MV-4-11 (cell line): ENCODE data around the gene HDAC11.
A peak's percentile ranks its signal among the peaks of the same experiment; 100 is the strongest.

ENCODE experiments used
- DNase-seq: peaks from one replicate; lab custom pipeline; 2025; lab: John Stamatoyannopoulos, UW

Gene HDAC11

DNA sequence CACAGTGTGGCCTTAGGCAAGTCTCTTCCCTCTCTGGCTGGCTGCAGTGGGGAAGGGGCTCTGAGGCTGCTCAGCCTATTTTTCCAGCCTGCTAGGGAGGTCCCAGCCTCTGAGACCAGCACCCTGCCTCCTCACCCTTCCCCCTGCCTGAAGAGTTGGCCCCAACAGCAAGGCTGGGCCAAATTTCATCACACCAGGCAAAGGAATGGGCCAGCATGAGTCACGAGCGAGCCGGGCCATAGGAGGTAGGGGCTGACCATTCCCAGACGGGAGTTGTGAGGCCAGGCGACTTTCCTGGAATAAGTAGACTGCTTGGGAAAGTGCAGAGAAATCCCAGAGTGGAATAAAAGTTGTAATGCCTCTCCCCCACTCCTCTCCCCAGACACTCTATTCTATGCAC is 63.1 kb downstream of the HDAC11 start:
- no peak for DNase-seq

DNA sequence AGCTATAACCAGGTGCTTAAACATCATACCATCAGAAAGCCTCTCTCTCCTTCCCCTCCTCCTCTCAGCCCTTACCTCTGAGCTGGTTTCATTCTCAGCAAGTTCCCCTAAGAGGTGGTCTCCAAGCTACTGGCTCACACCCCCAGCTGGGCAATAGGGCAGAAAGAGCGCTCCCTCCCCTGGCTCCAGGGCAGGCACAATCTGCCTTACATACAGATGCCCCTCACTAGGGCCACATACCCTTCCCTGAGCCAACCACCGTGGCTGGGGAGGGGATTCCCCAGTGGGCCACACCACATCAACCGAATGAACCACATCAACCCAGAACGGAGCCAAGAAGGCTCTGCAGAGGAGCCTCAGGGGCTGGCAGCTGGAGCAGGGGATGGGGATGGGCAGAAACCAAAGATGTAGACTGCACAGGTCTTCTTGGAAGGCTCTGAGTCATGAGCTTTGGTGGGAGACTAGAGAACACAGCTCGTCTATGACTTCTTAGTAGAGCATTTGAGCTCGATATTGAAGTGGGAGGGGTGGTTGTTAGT is 64.3 kb downstream of the HDAC11 start:
- DNase-seq, result no peak

DNA sequence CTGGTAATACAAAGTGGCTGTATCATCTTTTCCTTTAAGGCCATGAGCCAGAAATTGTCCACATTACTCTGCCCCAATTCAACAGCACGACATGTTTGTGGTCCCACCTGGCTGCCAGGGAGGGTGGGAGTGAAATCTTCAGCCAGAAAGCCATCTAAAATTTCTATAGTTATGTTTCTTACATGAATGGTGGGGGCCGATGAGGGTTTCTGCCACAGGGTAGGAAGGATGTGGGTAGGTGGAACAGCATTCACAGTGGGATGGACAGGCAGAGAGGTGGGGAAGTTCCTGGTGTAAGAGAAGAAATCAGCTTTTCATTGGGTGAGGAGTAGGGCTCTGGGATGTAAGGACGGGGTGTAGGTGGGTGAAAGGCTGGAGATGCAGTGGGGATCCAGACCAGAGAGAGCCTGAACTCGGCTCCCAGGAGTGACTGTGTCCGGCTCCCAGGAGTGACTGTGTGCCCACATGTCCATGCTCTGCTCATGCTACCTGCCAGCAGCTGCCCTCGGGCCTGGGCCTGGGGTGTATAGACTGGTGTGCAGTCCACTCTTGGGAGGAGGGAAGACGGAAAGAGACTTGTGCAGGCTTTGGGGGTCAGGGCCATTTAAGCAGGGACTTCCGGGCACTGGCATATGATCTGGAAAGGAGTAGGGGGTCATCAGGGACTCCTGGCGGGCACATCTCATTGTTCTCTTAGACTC is 65.0 kb downstream of the HDAC11 start:
- no peak for DNase-seq

DNA sequence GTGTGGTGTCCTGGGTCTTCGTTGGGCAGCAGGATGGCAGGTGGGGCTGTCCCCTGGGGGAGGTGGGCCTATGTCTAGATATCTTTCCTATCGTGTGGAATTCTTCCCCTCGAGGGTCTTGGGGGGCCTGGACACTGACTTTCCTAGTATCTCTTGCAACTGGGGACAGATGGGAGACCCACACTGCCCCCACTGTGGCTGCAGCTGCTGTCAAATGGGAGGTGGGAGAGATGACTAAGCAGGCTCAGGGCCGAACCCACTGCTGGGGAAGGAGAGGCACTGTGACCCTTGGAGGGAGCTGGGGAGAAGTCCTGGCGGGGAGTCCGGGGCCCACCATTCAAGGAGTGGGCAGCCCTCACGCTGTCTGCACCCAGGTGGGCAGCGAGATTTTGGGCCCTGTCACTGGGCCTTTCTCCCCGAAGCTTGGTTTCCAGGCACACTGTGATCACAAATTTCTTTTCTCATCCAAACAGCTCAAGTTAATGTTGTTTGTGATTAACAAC is 65.9 kb downstream of the HDAC11 start:
- DNase-seq, result no peak

DNA sequence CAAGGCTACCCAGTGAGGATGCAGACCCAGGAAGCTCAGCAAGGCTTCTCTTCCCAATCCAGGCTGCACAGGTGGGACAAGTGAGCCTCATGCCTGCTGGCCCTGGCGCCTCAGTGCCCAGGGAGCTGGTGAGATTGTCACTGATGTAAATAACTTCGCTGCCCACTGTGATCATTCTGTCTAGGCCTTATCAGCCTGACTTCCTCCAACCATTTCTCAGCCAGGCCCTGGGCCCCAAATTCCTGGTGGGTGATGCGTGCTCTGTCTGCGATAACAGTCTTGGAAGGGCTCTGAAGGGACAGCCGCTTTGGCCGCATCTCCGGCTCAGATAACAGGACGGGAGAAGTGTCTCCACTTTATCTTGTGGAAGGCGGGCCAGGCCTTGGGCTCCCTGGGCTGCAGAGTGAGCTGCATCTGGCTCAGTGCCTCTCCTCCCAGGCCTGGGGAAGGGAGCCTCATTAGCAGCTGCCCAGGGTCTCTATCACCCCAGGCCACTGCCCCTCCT is 66.6 kb downstream of the HDAC11 start:
- DNase-seq, result no peak

DNA sequence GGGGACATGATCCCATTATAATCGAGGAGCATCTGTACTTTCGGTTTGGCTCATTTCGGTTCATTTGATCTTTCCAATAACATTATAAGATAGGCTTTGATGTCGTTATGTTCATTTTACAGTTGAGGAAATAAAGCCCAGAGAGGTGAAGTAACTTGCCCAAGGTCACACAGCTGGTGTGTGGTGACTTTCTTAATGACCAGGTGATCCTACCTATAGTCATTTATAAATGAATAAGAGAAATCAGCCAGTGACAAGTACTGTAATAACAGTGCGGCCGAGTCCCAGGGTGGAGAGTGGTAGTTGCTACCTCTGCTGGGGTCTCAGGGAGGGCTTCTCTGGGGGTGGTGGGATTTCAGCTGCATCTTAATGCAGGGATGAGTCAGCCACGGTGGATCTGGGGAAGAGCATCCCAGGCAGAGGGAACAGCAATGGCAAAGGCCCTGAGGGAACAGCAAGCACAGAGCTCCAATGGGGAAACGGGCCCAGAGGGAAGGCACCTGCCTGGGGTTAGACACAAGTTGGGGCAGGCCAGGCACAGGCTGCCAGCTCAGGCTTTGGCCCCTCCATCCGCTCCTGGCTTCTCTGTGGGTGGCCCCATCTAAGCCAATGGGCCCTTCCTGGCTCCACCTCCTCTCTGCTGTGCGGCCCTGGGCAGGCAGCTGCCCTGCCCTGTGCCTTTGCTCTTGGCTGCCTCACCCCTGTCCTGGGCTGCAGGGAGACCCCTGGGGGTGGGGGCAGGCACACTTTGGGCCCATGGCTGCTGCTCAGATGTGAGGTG is 67.7 kb downstream of the HDAC11 start:
- no peak for DNase-seq

DNA sequence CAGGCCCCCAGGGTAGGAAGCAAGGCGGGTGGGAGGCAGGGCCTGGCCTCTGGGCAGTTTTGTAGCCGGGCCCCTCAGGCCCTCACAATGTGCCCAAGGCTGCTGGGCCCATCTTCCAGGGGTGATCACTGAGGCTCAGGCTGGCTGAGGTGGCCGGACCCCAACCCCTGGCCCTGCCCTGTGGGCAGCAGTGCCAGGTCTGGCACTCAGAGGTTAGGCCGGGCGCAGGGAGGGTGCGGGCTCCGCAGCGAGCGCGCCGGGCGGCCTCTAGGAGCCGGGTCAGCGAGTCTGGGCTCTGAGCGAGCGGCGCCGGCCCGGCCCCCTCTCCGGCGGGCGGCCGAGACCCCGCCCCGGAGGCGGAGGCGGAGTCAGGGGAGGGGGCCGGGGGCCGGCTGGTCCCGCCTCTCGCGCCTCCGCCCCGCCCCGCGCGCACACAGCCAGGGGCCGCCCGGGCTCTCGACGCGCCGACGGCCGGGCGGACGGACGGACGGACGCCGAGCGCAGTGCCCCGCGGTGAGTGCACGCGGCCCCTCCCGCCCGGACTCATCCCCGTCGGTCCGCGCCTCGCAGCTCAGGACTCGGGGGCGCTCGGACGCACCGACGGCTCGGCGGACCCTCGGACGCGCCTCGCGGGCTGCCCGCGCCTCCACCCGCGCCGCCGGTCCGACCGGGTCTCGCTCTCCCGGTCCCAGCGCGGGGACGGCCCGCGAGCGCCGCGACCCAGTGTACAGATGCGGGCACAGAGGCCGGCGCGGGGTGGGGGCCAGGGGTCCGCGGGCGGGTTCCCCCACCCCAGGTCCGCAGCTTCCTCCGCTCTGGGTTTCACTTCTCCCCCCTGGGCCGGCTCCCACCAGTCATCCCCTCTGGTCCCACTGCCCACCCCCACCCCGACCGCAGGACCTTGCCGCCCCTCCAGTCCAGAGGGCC is 68.9 kb downstream of the HDAC11 start, which contains the start of gene FBLN2:
Gene FBLN2 (plus strand): TSS at position 430 of the 927 bp plus-strand sequence. CDS start 21,231 bp downstream, outside the sequence.
- no peak for DNase-seq

DNA sequence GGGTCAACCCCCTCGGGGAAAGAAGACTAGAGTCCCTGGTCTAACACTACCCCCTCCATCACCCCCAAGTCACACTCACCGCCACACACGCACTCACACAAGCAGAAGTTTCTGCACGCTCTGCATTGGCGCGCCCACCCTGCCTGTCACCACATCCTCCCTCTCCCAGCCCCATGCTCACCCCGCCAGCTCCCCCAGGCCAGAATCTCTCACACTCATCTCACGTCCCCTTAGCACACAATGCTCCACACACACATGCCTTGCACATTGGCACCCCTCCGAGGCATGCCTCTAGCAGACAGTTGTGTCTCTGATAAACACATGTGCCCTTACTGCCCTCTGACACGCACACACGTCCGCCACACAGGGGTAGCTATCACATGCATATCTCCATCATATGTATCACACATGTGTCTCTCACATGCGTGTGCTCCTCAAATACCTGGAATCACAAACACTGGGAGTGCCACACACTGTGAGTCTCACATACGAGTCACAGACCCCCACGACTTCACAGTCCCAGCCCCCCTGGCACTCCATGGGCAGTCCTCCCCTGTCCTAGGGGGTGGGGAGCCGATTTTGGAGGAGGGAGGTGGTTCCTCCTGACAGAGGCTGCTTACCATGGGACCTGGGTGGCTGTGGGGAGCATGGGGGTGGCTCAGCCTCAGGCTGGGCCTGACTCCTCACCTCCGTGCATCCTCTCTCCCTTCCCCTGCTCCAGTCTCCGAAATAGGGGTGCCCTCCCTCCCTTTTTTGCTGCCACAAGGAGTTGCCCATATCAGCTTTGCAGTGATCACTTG is 69.7 kb downstream of the HDAC11 start:
- DNase-seq, result peak; percentile 10

DNA sequence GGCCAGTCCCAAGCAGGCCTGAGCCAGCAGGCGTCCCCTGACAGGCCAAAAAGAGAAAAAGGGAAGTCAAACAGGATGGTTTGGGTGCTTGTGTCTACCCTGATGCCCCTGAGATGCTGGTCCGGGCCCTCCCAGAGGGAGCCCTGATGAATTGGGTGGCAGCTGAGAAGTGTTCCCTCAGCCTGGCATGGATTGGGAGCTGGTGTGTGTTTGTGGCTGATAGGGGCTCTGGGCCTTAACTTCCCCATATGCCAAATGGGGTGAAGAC is 70.3 kb downstream of the HDAC11 start:
- DNase-seq, result peak; percentile 17

DNA sequence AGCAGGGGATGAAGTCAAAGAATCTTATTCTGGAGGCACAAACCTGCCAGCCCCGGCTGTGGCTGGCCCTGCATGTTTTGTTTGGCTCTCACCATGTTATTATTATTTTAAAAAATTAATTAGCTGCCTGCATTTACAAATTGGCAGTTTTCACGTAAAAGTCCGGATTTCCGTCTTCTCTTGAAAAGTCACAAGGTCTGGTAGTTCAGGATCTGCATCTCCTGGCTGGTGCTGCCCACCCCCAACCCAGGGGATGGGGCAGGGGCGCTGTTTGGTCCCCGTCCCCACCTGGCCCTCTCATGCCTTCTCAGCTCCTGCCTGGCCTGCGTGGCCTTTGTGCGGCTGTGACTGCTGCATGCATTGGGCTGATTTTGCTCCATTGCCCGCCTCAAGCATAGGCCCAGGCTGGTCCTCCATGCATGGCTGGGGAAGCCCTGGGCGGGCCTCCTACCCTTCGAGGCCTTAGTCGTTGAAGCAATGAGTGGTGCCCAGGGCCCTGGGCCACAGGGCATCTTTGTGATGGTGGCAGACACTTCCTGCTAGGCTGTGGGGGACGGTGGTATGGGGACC is 70.8 kb downstream of the HDAC11 start:
- no peak for DNase-seq

DNA sequence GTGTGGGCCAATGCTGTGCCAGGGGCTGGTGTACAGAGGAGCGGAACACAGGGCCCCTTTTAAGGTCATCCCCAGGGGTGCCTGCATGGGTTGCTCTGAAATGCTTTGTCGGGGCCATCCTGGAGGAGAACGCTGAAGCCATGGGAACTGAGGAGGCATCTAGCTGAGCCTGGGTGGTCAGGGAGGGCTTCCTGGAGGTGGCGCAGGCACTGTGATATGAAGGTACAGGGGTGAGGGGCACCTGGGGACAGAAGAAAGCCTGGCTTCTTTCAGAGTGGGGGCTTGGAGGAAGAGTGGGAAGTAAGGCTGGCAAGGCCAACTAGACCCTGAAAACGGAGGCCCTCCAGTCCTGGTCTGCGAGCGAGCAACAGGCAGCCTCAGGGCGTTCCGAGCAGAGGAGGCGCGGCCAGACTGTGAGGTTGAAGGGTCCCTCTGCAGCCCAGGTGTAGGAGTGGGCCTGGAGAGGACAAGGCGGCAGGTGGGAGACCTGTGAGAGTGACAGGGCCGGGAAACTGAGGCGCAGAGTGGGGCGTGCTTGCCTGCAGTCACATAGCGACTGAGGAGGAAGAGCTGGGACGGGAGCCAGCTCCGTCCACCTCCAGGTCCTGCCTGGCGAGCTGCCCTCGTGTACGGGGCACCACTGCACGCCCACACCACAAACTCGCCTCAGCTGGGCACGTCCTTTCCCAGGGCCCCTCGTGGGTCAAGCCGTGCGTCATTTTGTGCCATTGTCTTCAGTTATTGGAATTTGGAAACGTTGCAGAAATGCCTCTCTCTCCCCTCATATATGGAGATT is 72.9 kb downstream of the HDAC11 start:
- no peak for DNase-seq

DNA sequence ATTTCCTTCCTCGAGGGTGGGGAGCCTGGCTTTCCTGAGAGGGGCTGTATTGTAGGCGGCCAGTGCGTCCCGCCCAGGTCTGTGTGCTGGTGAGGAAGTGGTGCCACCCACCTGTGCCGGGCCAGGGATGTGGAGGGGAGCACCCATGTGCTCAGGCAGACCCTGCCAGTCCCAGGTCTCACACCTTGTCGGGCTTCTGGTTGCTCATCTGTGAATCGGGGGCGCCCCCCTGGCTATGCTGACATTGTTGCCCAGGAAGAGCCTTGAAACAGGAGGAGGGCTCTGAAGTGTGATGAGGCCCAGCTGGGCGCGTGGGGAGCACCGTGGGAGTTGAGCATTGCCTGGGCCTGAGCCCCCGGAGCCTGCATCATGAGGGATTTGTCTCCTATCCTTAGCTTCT is 73.6 kb downstream of the HDAC11 start:
- DNase-seq, result no peak

DNA sequence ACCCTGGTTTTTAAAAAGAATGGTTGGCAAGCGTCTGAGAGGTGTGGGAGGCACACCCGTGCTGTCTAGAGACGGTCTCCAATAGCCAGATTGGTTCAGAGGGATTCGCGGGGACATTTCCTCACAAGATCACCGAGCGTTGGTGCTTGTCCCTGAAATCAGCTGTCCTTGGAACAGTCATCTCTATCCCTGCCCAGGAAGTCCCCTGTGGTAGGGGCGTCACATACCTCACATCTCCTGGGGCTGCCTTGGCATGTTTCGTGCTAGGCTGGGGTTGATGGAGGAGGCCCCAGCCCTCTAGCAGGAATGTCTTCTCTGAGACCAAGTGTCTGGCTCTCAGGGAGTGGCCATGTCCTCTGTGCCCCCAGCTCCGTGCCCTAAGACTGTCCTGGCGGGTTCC is 75.6 kb downstream of the HDAC11 start:
- DNase-seq, result no peak
